Inflammatory macrophage treated with lipopolysaccharide for 1 hour (primary cell): ENCODE results near the gene ADAMTS18.

Source experiments
- DNase-seq, 2 donors: peaks; one replicate each; pipeline ENCODE4 v3.0.0-alpha.2; 2020 to 2022

ADAMTS18 gene

DNA sequence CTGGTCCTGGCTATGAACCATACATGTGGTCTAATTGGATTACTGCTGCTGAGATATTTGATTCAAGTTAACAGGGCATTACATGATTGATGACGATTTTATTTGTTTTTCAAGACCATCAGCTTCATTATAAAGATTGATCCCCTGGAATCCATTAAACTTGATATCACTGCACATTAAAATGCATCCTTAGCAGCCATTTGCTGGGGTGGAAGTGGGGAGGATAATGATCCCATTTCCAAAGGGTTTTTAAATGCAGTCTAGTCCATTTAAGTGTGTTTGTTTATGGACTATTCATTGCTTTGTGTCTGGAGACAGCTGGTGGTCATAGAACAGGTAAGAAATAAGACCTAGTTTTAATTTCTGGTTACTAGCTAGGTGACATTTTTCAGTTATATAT, 40.9 kb downstream of the ADAMTS18 start:
- DNase-seq: no peak

DNA sequence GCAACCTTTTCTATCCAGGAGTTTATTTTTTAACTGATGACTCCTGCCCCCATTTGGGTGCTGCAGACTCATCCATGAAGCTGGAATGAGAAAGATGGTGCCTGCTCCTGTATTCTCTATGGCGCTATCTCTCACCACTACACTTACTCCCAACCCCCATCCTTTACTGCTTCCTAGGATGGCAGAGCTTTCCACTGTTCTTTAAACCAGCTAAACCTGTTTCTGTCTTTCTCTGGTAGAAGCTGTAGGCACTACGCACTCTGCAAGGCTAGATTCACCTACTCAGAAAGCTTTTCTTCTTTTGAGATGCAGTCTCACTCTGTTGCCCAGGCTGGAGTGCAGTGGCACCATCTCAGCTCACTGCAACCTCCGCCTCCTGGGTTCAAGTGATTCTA, 47.0 kb downstream of the ADAMTS18 start:
- no peak for DNase-seq

DNA sequence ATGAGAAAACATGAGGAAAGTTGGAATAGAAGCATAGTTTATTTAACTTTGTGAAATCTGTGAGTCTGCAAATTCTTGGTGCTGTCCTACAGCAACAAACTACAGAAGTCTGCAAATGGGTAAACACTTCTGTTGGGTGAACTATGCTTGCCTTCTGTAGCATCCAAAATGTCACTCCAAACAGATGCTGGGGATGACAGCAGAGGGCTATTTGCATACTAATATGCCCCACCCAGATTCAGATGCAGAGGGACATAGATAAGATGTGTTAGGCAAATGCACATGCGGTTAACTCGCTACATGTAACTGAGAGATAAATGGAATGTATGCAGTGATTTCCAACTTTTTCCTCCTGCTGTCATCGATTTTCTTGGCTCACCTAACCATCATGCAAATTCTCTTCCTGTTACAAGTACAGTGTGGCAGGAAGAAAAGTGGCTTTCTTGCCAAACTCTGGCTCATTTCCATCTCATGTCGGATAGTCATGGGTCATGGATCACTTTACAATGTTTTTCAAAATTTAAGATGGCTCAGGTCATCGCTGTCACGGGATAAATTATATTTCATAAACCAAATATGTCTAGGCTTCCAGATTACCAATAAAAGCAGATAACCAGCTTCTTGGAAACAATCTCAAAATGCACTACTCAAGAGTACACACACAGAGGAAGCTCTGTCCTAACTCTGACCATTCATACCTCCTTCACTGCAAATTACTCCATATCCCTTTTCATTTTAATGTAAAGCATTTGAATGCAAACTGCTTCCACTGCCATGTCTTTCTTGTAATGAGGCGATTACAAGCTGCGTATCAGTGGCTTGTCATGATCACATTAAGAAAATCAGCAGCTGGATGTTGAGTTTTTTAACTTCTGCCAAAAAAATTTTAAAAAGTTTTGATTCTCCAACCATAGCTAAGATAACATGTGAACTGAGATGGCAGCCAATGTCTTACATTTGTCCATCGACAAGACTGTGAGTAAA, 47.7 kb downstream of the ADAMTS18 start:
- no peak for DNase-seq

DNA sequence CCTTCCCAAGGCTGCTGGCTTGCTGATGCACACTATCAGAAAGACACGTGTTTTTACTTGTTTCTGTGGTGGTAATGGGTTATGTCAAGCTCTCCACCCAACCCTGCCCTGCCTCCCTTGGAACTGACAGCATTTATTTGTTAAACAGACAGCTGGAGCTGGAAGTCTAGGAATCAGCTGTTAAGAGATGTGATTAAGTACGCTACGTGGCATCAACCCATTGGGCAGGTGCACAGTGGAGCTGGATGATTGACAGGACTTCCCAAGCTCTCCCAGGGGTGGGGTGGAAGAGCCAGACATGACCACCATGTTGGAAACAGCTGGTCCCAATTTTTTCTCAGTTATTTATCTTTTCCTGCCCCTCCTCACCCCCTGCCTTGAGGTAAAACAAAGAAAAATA, 49.4 kb downstream of the ADAMTS18 start:
- DNase-seq: no peak

DNA sequence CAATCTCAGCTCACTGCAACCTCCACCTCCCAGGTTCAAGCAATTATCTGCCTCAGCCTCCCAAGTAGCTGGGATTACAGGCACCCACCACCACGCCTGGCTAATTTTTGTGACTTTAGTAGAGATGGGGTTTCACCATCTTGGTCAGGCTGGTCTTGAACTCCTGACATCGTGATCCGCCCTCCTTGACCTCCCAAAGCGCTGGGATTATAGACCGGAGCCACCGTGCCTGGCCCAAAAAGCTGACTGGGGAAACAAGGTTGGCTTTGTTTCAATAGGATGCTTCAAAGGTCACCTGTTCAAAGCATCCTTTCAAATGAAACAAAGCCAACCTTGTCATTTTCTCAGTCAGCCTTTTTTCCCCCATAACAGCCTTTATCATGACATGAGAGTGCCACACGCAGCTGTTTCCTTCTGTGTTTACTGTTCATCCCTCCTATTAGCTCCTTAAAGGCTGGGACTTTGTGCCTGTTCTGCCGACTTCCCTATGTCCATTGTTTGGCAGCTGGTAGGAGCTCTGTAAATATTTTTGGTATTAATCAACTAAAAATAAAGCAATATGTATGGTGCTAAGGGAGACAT, 51.1 kb downstream of the ADAMTS18 start:
- DNase-seq: no peak

DNA sequence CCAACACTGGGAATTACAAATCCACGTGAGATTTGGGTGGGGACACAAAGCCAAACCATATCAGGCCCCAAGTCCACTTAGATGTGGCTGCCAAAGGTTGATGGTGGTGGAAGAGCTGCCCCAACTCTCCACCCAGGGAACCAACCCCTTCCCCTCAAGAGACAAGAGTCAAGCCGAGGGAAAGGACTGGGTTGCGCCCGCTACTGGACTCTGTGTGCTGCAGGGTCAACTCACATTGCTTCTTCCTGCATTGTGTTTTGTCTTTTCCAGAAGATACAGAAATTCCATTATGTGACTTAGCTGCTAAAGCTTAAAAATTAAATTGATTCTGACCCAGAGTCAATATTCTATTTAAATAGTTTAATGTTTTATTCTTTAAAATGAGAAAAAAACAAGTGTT, 58.5 kb downstream of the ADAMTS18 start:
- no peak for DNase-seq

DNA sequence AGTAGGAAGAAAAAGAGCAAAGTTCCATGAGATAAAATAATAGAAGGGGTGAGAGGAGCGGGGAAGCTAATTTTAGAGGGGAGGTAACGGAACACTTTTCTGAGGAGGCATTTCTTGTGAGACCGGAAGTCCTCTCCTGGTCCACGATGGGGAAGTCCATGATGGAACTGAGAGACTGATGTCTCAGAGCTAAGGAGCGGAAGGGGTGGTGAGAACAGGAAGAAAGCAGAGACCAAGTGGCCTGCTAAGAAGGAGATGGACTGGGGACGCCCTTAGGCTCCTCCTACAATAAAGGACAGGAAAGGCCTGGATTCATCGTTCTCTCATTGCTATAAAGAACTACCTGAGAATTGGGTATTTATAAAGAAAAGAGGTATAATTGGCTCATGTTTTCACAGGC, 59.4 kb downstream of the ADAMTS18 start:
- DNase-seq: no peak

DNA sequence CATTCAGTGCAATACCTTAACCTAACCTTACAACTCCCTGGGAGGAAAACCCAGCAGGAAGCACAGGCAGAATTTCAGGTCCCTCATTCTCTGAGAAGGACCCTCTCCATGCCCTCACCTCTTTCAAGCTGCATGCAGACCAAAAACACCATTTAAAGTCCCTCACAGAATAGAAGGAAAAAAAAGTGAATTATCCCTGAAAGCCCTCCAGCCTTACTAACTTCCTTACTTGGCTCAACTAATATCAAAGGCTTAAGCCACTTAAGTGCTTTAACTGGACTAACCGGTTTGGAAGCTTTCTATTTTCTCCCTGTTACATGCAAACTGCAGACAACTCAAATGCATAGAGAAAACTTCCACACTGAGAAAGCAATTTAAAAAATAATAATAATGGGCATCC, 60.5 kb downstream of the ADAMTS18 start:
- DNase-seq: no peak

DNA sequence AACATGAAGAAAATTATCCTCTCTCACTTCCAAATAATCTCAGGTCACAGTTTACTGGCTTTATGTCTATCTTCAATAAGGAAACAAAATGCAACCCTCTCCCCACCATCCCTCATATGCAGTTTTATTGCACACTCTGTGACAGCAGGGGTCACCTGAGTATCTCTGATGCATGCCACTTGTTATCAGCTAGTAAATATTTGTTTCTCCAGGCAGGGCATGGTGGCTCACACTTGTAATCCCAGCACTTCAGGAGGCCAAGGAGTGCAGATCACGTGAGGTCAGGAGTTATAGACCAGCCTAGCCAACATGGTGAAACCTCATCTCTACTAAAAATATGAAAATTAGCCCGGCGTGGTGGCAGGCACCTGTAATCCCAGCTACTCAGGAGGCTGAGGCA, 61.1 kb downstream of the ADAMTS18 start:
- DNase-seq: no peak

DNA sequence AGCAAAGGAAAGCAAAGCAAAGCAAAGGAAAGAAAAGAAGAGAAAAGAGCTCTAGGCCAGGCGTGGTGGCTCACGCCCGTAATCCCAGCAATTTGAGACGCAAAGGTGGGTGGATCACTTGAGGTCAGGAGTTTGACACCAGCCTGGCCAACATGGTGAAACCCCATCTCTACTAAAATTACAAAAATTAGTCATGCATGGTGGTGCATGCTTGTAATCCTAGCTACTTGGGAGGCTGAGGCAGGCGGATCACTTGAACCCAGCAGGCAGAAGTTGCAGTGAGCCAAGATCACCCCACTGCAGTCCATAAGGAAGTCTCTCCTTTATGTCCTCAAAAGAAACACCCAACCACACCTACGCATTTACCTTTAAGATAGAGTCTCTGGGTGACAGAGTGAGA, 70.1 kb downstream of the ADAMTS18 start:
- no peak for DNase-seq

DNA sequence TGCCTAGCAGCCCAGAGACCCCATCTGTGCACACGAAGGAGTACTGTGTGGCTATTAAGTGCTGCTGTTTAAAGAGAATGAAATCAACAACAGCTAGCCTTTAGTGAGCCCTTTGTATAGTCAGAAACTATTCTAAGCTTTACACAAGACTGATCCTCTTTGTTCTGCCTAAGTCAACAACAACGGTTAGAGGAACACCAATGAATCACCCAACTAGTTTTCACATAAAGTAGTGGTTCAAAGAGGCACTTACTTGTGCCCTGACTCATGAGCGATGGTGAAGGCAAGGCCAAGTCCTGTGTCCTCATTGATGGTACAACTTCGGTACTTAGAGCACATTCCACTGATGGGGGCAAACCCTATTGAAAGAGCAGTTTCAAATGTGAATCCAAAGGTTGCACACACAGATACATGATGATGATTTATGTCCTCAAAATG, 75.8 kb downstream of the ADAMTS18 start:
- DNase-seq: no peak

DNA sequence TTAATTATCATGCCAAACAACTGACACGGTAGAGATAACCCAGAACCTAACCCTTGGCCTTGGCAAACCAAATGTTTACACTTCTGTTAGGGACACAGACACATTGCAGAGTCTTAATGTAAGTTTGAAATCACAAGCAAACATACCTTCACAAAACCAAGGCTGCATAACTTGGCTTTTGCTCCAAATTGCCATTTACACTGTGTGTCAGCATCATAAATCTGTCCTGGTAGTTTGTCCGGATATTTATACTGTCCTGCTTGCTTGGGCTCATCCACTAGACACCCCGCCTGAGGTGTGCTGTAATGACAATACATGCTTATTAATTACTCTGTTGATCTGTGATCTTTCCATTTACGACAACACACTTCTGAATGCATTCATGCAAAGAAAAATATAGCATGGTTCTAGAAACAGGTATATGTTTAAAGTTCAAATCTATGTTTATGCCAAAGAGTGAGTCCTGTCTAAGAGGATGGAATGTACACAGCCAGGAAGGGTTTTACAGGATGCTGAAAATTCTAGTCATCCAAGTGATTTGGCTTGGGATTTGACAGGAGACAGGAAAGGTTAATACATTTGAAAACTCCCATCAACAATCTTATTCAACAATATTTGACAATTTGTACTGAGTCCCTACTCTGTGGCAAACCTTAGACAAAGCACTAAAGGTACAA, 81.1 kb downstream of the ADAMTS18 start:
- no peak for DNase-seq

DNA sequence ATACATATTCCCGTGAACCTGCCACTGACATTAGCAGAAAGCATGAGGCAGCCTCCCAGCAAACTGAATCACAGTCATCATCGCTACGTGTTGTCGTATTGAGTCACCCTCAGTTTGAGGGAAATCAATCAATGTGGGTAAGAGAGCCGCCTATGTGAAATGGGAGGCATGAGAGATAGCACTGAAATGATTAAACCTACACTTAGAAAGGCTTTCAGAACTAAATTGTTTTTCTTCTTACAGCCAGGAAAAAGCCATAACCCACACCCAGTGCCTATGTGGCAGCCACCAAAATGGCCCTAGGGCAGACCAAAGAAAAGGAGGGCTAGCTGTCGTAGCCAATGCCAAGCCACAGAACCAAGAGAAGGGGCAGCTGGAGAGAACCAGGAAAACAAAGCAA, 90.5 kb downstream of the ADAMTS18 start:
- no peak for DNase-seq

DNA sequence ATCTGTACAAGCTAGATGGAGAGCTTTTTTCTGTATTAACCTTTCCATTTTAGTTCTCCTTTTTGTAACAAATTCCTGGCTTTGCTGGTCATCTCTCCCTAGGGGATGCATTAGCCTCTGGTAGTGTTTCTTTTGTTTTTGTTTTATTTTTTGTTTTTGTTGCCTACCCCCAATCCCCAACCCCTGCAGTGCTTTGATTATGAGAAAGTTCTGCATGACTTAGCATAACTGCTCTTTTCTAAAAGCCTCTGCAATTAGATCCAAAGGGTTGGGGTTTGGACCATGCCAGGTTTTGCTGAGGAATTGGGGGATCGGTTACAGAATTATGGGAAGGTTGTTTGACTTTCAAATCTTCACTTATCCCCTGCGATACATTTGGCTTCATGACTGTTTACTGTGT, 98.2 kb downstream of the ADAMTS18 start:
- DNase-seq: no peak

DNA sequence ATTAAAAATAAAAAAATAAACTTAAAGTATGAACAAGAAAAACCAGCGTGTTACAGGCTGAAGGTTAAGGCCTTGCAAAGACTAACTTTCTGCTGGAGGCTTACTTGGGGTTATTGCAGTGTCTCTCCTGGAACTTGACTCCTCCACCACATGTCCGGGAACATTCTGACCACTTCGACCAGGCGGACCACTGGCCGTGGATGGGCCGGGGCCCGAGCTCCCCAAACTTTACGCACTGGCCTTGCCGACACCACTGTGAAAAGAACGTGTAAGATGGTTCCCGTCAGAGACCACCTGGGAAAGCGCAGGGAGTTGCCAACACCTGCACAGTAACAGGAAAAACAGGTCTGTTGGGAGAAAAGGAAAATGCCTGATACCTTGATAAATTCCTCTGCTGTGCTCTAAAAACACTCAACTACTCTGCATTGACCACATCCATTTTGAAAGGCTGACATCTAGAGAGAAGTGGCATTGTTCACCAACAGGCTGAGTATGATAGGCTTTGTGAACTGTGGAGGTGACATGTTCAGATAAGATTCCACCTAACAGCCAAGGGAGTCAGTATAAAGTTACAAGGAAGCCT, 99.1 kb downstream of the ADAMTS18 start:
- DNase-seq: no peak

DNA sequence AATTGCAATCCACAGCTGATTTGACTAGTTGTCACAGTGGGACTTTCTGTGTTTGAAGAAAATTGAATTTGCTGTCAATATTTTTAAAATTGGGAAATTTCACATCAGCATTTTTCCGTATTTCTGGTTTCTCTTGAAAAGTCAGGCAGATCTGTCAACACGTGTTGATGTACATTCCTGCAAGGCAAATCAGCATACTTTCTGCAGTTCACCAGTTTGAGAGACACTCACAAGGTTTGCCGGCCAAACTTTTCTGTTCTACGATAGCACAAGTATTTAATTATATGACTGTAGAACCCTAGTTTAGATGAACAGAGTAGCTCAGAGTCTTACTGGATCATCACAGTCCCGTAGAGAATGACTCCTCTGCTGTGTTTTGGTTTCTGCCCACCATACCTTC, 102.0 kb downstream of the ADAMTS18 start:
- DNase-seq: no peak

DNA sequence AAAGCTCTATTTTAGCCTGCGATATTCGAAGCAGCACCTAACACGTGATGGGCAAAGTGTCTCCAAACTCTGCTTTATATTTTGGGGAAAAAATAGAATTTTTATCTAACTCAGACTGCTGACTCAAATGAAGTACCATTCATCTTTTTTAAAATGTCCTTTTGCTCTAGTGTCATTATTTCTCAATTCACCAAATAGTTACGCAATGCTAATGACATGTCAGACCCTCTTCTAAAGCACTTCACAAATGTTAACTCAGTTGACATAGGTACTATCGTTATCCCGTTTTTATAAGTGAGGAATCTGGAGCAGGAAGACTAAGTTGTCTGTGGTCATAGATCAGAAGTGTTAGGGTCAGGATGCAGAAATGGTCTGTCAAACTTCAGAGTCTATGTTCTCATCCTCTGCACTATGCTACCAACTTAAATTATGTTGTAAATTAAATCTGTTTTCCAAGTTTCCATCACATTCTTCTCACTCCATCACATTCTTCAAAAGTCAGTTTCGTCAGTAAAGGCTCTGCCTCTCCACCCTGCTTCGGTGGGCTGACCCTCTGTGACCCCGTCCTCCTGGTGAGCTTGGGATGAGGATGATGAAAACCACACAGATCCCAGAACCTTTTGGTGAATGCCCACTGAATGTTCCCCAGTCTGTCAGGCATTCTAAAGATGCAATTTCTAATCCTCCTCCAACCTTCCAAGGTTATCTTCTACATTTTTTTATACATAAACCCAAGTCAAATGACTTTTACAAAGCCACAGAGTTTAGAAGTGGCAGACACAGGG, 102.8 kb downstream of the ADAMTS18 start:
- no peak for DNase-seq

DNA sequence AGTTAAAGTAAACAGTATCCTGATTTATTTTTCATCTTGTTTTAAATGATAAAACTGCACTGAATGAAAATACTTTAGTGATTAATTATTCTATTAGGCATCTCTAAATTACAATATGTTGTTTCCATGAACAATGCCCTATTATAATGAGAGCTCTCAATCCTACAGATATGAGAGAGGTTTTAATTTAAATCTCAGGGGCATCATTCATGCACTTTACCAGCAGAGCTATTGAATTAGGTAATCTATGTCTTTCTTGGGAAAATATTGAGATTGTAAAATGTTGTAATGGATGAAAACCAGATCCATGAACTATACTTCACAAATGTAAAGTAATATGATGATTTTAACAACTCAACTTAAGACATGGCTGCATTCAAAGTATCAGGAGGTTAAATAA, 103.8 kb downstream of the ADAMTS18 start:
- DNase-seq: no peak

DNA sequence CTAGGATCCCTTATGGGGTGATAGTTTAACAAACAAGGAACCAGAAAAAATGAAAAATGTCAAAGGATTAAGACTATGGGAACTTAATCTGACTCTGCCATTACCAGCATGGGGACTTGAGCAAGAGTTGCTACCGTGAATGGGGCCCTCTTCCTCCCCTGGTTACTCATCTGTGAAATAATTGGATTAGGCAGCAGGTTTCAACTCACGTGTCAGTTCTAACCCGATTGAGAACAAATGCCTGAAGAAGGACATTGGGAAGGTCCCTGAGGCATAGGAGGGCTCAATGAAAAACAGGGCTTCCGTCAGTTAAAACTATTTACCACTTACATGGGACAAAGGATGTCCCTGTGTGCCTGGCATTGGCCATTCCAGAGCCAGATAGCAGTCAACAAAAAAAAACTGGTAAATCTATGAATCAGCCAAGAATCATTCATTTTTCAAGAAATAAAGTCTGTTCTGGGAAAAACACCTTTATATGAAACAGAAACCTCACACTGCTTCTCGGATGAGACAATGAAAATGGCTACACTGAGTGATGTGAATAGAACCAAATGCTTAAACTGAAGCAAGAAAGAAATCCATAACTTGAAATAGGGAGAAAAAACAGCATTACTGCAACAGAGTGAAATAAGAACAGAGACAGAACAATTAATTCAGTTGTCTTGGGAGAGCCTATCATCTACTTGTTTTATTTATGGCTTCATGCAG, 104.3 kb downstream of the ADAMTS18 start:
- no peak for DNase-seq

DNA sequence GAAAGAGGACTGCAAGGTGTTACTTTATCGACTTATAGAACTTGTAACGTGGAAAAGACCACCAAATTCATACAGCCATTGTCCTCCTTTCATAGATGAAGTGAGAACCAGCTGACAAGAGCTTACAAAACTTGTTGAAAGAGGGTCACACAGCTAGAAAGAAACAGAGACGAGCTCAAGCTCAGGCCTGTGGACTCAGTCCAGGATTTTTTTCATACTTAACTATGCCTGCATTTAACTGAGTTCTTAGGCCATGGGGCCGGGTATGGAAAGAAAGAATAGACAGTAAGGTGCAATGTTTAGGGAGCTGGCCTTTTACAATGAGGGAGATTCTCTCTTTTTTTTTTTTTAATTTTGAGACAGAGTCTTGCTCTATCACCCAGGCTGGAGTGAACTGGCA, 106.1 kb downstream of the ADAMTS18 start:
- DNase-seq: no peak

DNA sequence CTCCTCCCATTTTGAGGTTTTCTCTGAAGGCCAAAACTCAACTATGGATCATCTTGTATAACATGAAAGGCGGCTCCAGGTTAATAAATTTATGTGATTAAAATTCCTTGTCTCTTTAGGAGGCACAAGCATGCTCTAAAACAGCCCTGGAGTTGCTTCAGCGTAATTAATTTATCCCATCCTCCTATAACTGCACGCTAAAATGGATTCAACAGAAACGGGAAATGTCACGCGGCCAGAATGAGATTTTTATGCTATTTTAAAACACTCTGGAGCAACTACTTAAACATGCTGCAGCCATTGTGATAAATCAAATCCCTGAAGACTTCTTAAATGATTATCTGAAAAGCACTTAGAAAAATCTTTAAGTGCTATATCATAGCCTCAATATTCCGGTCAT, 106.6 kb downstream of the ADAMTS18 start:
- DNase-seq: no peak

DNA sequence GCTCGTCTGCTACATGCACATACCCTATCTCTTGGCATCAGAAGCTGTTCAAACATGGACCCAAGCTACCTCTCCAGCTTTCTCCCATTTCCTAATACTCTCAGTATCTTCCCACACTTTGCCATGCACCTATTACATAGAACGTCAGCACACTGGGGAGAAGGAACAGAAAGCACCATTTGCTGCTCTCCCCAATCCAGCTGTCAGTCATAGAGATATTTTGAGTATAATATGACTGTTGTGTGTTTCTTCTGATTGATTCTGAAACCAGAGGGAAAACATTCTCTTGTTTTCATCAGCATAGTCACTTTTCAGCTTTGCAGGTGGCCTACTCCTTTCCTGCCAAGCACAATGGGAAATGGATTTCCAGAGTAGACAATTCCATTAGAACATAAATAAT, 107.1 kb downstream of the ADAMTS18 start:
- DNase-seq: no peak
